ENCODE data around the gene NR0B1. TPM values are rescaled to one million over a fixed set of nuclear protein-coding genes. Genes with fewer than 3 reads are reported as not detected.

The NR0B1 gene
- total RNA-seq, 1 donor from 2014 or later, result 1.8 TPM

DNA sequence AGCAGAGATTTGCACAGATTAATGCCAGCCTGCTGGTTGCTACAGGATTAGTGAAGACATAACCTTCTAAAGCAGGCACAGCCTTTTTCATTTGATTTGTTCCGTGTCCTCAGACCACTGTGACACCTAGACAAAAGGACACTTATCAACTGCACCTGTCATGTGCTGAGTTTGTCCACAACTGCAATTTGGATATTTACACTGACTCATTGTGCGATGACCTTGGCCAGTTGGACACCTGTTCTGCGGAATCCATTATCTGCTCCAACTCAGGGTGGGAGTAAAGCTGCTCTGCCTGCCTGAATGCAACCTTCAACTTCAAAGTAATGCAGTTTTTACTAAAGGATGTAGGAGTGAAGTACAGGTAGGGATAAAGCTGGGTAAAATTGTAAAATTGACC is 4.1 kb upstream of the NR0B1 start:
- peaks cover 14% of the 10 kb centered on the region for H3K27me3 Mint-ChIP-seq (ENCODE audit: low read depth)
- no peaks in the 10 kb centered on the region for H3K4me1 Mint-ChIP-seq
- no peaks in the 10 kb centered on the region for H3K36me3 Mint-ChIP-seq
- no peak overlapping the region for H3K27ac Mint-ChIP-seq
- no peak overlapping the region for H3K4me3 Mint-ChIP-seq
- DNase-seq (ENCODE audit: low spot score in 2 of 2, unreplicated experiment in 2 of 2), result no peak
- TF ChIP-seq, protein P1, sequence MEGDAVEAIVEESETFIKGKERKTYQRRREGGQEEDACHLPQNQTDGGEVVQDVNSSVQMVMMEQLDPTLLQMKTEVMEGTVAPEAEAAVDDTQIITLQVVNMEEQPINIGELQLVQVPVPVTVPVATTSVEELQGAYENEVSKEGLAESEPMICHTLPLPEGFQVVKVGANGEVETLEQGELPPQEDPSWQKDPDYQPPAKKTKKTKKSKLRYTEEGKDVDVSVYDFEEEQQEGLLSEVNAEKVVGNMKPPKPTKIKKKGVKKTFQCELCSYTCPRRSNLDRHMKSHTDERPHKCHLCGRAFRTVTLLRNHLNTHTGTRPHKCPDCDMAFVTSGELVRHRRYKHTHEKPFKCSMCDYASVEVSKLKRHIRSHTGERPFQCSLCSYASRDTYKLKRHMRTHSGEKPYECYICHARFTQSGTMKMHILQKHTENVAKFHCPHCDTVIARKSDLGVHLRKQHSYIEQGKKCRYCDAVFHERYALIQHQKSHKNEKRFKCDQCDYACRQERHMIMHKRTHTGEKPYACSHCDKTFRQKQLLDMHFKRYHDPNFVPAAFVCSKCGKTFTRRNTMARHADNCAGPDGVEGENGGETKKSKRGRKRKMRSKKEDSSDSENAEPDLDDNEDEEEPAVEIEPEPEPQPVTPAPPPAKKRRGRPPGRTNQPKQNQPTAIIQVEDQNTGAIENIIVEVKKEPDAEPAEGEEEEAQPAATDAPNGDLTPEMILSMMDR (IDR thresholded peaks at IDR 0.05; ENCODE audit: unreplicated experiment), result no peak
- no peaks in the 10 kb centered on the region for H3K9me3 Mint-ChIP-seq

DNA sequence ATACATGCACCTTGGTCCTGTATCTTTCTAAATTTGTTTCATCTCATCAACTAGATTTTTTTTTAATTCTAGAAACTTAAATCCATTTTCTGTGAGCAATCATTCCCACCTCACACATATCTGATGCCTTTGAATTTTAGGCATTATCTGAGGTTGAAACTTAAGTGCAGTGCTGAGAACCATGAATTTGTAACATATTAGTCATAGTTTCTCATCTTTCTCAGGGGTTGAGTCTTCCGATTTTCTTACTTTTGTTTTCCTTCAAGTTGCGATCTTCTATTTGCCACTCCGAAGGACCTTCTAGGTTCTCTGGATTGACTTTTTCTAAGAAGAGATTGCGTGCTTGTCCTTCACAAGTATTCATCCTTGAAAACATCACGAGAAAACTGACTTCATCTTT is 3.7 kb upstream of the NR0B1 start:
- Mint-ChIP-seq H3K27me3 (ENCODE audit: low read depth) (peaks cover 17% of the 10 kb centered on the region), H3K4me1 (no peaks in the 10 kb centered on the region), H3K27ac (no peak overlapping the region), H3K36me3 (no peaks in the 10 kb centered on the region), H3K4me3 (no peak overlapping the region), H3K9me3 (no peaks in the 10 kb centered on the region)
- TF ChIP-seq, protein P1 (IDR thresholded peaks at IDR 0.05; ENCODE audit: unreplicated experiment), result no peak
- DNase-seq (ENCODE audit: low spot score in 2 of 2, unreplicated experiment in 2 of 2), result no peak

DNA sequence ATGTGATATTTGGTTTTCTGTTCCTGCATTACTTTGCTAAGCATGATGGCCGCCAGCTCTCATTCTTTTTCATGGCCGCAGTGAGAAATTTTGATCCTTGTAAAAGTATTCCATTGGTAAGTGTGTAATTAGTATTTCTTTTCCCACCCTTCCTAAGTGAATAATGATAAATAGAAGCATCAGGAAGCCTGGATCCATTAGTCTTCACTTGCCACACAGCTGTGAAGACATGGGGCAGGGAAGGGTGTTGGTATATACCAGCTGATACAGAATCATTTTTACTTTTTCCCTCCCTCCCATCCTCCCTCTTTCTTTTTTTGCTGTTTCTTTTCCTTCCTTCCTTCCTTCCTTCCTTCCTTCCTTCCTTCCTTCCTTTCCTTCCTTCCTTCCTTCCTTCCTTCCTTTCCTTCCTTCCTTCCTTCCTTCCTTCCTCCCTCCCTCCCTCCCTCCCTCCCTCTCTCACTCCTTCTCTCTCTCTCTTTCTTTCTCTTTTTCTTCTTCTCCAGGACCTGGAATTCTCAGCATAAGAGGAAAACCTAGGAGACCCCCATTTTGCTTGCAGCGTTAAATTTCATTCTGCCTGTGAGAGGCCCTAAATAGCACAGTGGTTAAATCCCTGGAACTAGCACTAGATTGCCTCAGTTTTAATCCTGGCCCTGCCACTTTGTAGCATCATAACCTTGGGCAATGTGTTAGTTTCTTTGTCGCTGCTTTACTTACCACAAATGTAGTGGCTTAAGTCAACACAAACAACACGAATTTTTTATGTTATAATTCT is 1.4 kb upstream of the NR0B1 start:
- TF ChIP-seq, protein P1 (IDR thresholded peaks at IDR 0.05; ENCODE audit: unreplicated experiment), result no peak
- Mint-ChIP-seq H3K4me1 (peaks cover 4% of the 10 kb centered on the region), H3K27ac (no peak overlapping the region), H3K9me3 (no peaks in the 10 kb centered on the region), H3K4me3 (no peak overlapping the region), H3K36me3 (no peaks in the 10 kb centered on the region), H3K27me3 (ENCODE audit: low read depth) (peaks cover 19% of the 10 kb centered on the region)
- DNase-seq (ENCODE audit: low spot score in 2 of 2, unreplicated experiment in 2 of 2), result no peak

DNA sequence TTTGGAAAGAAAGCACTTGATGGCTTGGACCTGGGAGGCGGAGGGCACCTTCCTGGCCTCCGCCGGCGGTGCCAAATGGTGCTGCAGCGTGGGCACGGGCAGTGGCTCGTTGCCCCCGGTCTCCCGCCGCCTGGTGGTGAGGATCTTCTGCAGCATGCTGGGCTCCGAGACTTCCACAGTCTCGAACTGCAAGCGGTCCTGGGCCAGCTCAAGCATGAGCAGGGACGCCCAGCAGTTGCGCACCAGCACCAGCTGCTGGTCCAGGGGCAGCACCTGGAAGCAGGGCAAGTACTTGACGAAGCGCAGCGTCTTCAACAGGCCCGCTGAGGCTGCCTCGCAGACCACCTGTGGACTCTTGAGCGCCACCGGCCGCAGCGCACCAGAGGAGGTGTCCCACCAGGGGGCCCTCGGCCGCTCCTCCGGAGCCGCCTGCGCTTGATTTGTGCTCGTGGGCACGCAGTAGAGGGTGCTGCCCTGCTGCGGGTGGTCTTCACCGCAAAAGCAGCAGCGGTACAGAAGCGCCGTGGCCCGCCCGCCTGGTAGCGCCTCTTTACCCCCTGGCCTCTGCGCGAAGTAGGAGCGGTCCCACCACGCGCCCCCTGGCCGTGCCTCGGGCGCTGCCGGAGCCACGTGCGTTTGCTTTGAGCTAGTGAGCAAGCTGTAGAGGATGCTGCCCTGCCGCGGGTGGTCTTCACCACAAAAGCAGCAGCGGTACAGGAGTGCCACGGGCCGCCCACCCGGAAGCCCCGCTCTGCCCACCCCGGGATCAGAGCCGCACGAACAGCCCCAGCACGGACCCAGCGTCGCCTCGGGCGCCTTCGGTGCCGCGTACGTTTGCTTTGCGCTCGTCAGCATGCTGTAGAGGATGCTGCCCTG is 689 bp downstream of the NR0B1 start:
- H3K4me3 Mint-ChIP-seq, result peak overlapping the region; percentile 60
- H3K27ac Mint-ChIP-seq, result no peak overlapping the region
- peak in 1 of 2 experiments; percentile 47 for DNase-seq (ENCODE audit: low spot score in 2 of 2, unreplicated experiment in 2 of 2)
- peaks cover 19% of the 10 kb centered on the region for H3K4me1 Mint-ChIP-seq
- H3K27me3 Mint-ChIP-seq (ENCODE audit: low read depth), result peaks cover 19% of the 10 kb centered on the region
- H3K9me3 Mint-ChIP-seq, result no peaks in the 10 kb centered on the region
- TF ChIP-seq, protein P1 (IDR thresholded peaks at IDR 0.05; ENCODE audit: unreplicated experiment), result peak; percentile 65
- H3K36me3 Mint-ChIP-seq, result no peaks in the 10 kb centered on the region

DNA sequence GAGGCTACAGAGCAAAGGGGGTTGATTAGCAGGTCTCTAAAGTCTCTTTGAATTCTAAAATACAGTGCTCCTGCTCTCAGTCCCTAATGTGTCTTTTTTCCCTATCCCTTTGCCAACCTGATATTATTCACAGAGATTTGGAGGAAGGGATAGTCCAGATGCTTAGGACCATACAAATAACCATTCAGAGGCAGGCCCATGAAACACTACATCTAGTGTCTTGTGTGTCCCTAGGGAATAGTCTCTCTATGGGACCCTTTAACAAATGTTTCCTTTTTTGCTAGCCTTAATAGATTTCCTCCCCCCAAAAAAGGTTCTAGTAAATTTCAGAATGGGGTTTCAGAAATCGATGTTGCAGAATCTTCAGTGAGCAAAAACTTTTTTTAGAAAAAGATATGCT is 1.7 kb downstream of the NR0B1 start:
- Mint-ChIP-seq H3K4me3 (peak overlapping the region; percentile 60), H3K4me1 (peaks cover 29% of the 10 kb centered on the region), H3K27ac (no peak overlapping the region), H3K9me3 (no peaks in the 10 kb centered on the region), H3K27me3 (ENCODE audit: low read depth) (peaks cover 19% of the 10 kb centered on the region), H3K36me3 (no peaks in the 10 kb centered on the region)
- TF ChIP-seq, protein P1 (IDR thresholded peaks at IDR 0.05; ENCODE audit: unreplicated experiment), result no peak
- DNase-seq (ENCODE audit: low spot score in 2 of 2, unreplicated experiment in 2 of 2), result no peak
